B cell (primary cell): Measurements from ENCODE around the gene ZBTB43. TPM values are rescaled to one million over a fixed set of nuclear protein-coding genes. Genes with fewer than 3 reads are reported as not detected.
A peak's percentile ranks its signal among the peaks of the same experiment; 100 is the strongest.

Experiments used
- ATAC-seq: fragments of 200-7000 bp; cut with Tn5 transposase; one replicate; pipeline ENCODE4 v1.10.0; 2021; ENCODE audit warnings: low read depth, mild to moderate bottlenecking, moderate number of reproducible peaks, moderate library complexity
- CTCF ChIA-PET: fragments of 350-600 bp; sonication (Branson Sonifier 250); formaldehyde crosslinking; loops from one replicate; lab custom pipeline; 2021; ENCODE audit warnings: antibody characterized with exemption, inconsistent platforms; lab: Charles Lee
- POLR2A ChIA-PET: fragments of 350-600 bp; sonication (Branson Sonifier 250); formaldehyde crosslinking; loops from one replicate; lab custom pipeline; 2021; ENCODE audit warnings: antibody characterized with exemption; lab: Charles Lee
- DNase-seq: peaks from one replicate; pipeline ENCODE4 v3.0.0; 2013
- H2AFZ ChIP-seq: 2 replicates; pipeline ENCODE4 v1.6.1; 2012; ENCODE audit warnings: mild to moderate bottlenecking, low read depth, low read length; ENCODE audit not compliant: insufficient read depth, poor library complexity, severe bottlenecking
- H3K27ac ChIP-seq, 2 donors: 1 replicate in 1 of 2; 2 replicates in 1 of 2; pipeline ENCODE4 v1.5.1; 2012 to 2013; ENCODE audit warnings: low read length in 2 of 2, mild to moderate bottlenecking in 2 of 2, moderate library complexity in 1 of 2
- H3K27me3 ChIP-seq, 4 experiments: fragments of 200-600 bp in 1 of 4; sonication (generic) in 1 of 4; replicated peaks in 1 of 4; 1 replicate in 2 of 4; 2 replicates in 2 of 4; pipeline versions ENCODE4 v1.6.1 to v1.7.0; 2013 to 2016; ENCODE audit warnings: low read length in 3 of 4, mild to moderate bottlenecking in 2 of 4, mixed read lengths in 1 of 4, moderate library complexity in 1 of 4; ENCODE audit not compliant: insufficient read depth in 4 of 4, control insufficient read depth in 3 of 4; ENCODE audit errors: control extremely low read depth in 1 of 4
- H3K36me3 ChIP-seq, 2 experiments: replicated peaks in 1 of 2; 1 replicate in 1 of 2; 2 replicates in 1 of 2; pipeline versions ENCODE4 v1.6.1 to v1.7.1; 2013; ENCODE audit warnings: low read length in 1 of 2; ENCODE audit not compliant: insufficient read depth in 2 of 2, control insufficient read depth in 1 of 2; ENCODE audit errors: control extremely low read depth in 1 of 2, extremely low read depth in 1 of 2
- H3K4me1 ChIP-seq, 2 donors: fragments of 200-600 bp in 1 of 2; sonication (generic) in 1 of 2; 1 replicate in 1 of 2; 2 replicates in 1 of 2; pipeline versions ENCODE4 v1.5.1 to v1.6.1; 2013 to 2017; ENCODE audit warnings: low read length in 2 of 2; ENCODE audit not compliant: control insufficient read depth in 2 of 2, insufficient read depth in 2 of 2
- H3K4me2 ChIP-seq: replicated peaks from 2 replicates; pipeline ENCODE3; 2012; ENCODE audit warnings: mild to moderate bottlenecking, low read depth, low read length; ENCODE audit not compliant: poor library complexity, severe bottlenecking
- H3K4me3 ChIP-seq, 5 experiments: fragments of 200-600 bp in 1 of 5; sonication (generic) in 1 of 5; 1 replicate in 3 of 5; 2 replicates in 2 of 5; pipeline versions ENCODE4 v1.5.1 to v1.7.0; 2011 to 2016; ENCODE audit warnings: low read length in 4 of 5, mild to moderate bottlenecking in 4 of 5, low read depth in 2 of 5, control low read depth in 1 of 5, moderate library complexity in 1 of 5; ENCODE audit not compliant: insufficient read depth in 1 of 5; ENCODE audit errors: control extremely low read depth in 1 of 5, extremely low read depth in 1 of 5
- H3K79me2 ChIP-seq: fragments of 200-600 bp; sonication (generic); one replicate; pipeline ENCODE4 v1.6.0; 2016; ENCODE audit warnings: low read length; ENCODE audit not compliant: control insufficient read depth, insufficient read depth
- H3K9ac ChIP-seq: fragments of 200-600 bp; sonication (generic); 2 replicates; pipeline ENCODE4 v1.6.1; 2017; ENCODE audit warnings: mild to moderate bottlenecking, low read length, moderate library complexity
- H3K9me3 ChIP-seq, 3 donors: one replicate each; pipeline versions ENCODE4 v1.6.1 to v1.7.1; 2013; ENCODE audit warnings: low read length in 2 of 3; ENCODE audit not compliant: control insufficient read depth in 2 of 3, insufficient read depth in 1 of 3; ENCODE audit errors: control extremely low read depth in 1 of 3
- H4K20me1 ChIP-seq: 2 replicates; pipeline ENCODE4 v1.6.0; 2012; ENCODE audit warnings: mild to moderate bottlenecking, low read length; ENCODE audit not compliant: insufficient read depth, control insufficient read depth, poor library complexity, severe bottlenecking
- H3K27ac Mint-ChIP-seq: one replicate; pipeline ENCODE4 v1.8.0; 2021; ENCODE audit warnings: mixed read lengths
- H3K27me3 Mint-ChIP-seq: one replicate; pipeline ENCODE4 v1.8.0; 2021; ENCODE audit warnings: mixed read lengths
- H3K4me1 Mint-ChIP-seq: one replicate; pipeline ENCODE4 v1.8.0; 2021; ENCODE audit warnings: mixed read lengths
- H3K4me3 Mint-ChIP-seq: one replicate; pipeline ENCODE4 v1.8.0; 2021; ENCODE audit warnings: mixed read lengths
- H3K9me3 Mint-ChIP-seq: one replicate; pipeline ENCODE4 v1.8.0; 2022; ENCODE audit warnings: mixed read lengths; ENCODE audit not compliant: insufficient read depth
- EZH2 ChIP-seq: IDR thresholded peaks from 2 replicates; pipeline ENCODE4 v1.6.1; 2012; ENCODE audit warnings: borderline replicate concordance, low read depth, mild to moderate bottlenecking, moderate library complexity, low read length; ENCODE audit not compliant: insufficient read depth, poor library complexity, severe bottlenecking
- WGBS: methylation state at CpG from one replicate; pipeline ENCODE4 v1.1.5; 2013; ENCODE audit warnings: missing lambda C conversion rate; ENCODE audit not compliant: insufficient coverage; 5-methylcytosine and 5-hydroxymethylcytosine counted together
- intact Hi-C: fragments of 100-400 bp; cut with micrococcal nuclease; formaldehyde crosslinking; loops from one replicate; pipeline ENCODE4 v1.10.0; 2022
- polyA plus RNA-seq: library from polyadenylated mRNA; depleted of rRNA; stranded (reverse); fragments of >200 nt; gene quantifications from 2 replicates; pipeline ENCODE4 v1.2.3, GENCODE V29; 2012
- total RNA-seq, 2 donors: library from RNA; stranded (reverse); fragments of 120-200 nt in 1 of 2; gene quantifications; 1 replicate in 1 of 2; 2 replicates in 1 of 2; pipeline versions ENCODE4 v1.2.3 to v1.2.4, GENCODE V29; 2013 to 2022
- TF ChIP-seq, protein P1 (sequence below): fragments of 200-600 bp; IDR thresholded peaks from one replicate; pipeline ENCODE4 v1.8.0; 2022; ENCODE audit warnings: antibody characterized with exemption, mild to moderate bottlenecking

Gene ZBTB43
- total and polyA plus RNA-seq, 2 donors (not counting 1 experiment from before 2014, with no cell fraction given), result 7.0 to 20.2 TPM

DNA sequence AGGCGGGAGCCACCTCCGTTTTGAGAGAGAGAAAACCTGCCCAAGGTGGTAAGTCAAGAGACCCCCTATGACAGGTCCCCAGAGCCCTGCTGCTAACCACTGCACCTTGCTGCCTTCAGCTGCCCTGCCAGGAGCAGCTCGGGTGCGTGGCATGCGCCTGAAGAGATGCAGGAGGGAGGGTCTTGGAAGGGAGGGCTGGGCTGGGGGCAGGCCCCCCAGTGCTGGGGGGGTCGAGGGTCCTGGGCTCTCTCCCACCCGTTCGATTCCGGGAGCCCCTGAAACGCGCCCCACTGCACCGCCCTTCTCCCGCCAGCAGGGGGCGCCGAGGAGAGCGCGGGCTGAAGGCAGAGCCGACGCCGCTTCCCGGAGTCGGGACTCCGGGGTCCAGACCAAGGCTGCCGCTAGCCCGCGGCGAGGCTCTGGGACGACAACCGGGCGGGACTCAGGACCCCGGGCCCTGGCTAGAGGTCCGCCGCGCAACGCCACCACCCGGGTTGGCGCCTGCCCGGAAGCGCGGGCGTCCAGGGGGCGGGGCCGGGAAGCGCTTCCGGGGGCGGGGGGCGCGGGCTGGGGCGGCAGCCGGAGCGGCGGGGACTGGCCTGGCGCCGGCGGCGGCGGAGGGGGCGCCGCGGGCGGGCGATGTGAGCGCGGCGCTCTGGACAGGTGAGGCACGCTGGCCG lies 55.4 kb downstream of the ZBTB43 start, which contains the start of gene ZBTB34:
TSS of gene ZBTB34 (plus strand) at position 563 of the 680 bp plus-strand sequence. CDS start 18,761 bp downstream, outside the sequence.
- POLR2A ChIA-PET, result interaction anchor here (0.7 kb wide), 1 partner anchor 8 kb away, joined by 5 read pairs; no protein-coding TSS in a partner anchor
- peaks cover 26 to 32% of the 10 kb centered on the region in 2 donors for H3K4me1 ChIP-seq
- H3K4me2 ChIP-seq, result peak within 1 kb of the TSS; percentile 93
- intact Hi-C loops, result loop anchor here (1.0 to 2.0 kb wide), 2 partner anchors 55 to 137 kb away; partner anchors contain the start of gene ZBTB43
- peak within 1 kb of the TSS; percentile 58 to 88 (median 81) for H3K4me3 ChIP-seq
- peaks cover 0 to 14% (median 0%) of the 10 kb centered on the region in 4 experiments for H3K27me3 ChIP-seq
- Mint-ChIP-seq H3K27ac (peak within 1 kb of the TSS; percentile 91), H3K9me3 (no peaks in the 10 kb centered on the region), H3K4me1 (peaks cover 33% of the 10 kb centered on the region), H3K4me3 (peak within 1 kb of the TSS; percentile 93), H3K27me3 (peaks cover 18% of the 10 kb centered on the region)
- WGBS, result 1% methylated on average over 67 of the region's 67 CpGs
- H3K79me2 ChIP-seq, result peaks cover 44% of the 10 kb centered on the region
- H3K36me3 ChIP-seq, result peaks cover 0 to 6% of the 10 kb centered on the region in 2 experiments
- DNase-seq (peak; percentile 87), ATAC-seq (peak; percentile 84)
- H2AFZ ChIP-seq, result peak within 1 kb of the TSS; percentile 93
- peak within 1 kb of the TSS; percentile 31 to 79 for H3K27ac ChIP-seq
- CTCF ChIA-PET, result interaction anchor here (2.0 kb wide), 1 partner anchor 57 kb away, joined by 6 read pairs; no protein-coding TSS in a partner anchor
- TF ChIP-seq, protein P1, sequence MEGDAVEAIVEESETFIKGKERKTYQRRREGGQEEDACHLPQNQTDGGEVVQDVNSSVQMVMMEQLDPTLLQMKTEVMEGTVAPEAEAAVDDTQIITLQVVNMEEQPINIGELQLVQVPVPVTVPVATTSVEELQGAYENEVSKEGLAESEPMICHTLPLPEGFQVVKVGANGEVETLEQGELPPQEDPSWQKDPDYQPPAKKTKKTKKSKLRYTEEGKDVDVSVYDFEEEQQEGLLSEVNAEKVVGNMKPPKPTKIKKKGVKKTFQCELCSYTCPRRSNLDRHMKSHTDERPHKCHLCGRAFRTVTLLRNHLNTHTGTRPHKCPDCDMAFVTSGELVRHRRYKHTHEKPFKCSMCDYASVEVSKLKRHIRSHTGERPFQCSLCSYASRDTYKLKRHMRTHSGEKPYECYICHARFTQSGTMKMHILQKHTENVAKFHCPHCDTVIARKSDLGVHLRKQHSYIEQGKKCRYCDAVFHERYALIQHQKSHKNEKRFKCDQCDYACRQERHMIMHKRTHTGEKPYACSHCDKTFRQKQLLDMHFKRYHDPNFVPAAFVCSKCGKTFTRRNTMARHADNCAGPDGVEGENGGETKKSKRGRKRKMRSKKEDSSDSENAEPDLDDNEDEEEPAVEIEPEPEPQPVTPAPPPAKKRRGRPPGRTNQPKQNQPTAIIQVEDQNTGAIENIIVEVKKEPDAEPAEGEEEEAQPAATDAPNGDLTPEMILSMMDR, result peak; percentile 100
- no peak for TF ChIP-seq EZH2
- no peaks in the 10 kb centered on the region for H3K9me3 ChIP-seq
- peak within 1 kb of the TSS; percentile 73 for H3K9ac ChIP-seq
- peaks cover 5% of the 10 kb centered on the region for H4K20me1 ChIP-seq
